ENCODE measurements around the gene WDR5B. TPM values are rescaled to one million over a fixed set of nuclear protein-coding genes. Genes with fewer than 3 reads are reported as not detected.
A peak's percentile ranks its signal among the peaks of the same experiment; 100 is the strongest.
"Not testable (repeated sequence)": the region's sequence is repeated elsewhere in the genome, so short reads cannot be mapped to it uniquely, and the experiment has no call there.

WDR5B gene
- total RNA-seq = 1 to 10 TPM; 2.3 to 3.1 TPM

DNA sequence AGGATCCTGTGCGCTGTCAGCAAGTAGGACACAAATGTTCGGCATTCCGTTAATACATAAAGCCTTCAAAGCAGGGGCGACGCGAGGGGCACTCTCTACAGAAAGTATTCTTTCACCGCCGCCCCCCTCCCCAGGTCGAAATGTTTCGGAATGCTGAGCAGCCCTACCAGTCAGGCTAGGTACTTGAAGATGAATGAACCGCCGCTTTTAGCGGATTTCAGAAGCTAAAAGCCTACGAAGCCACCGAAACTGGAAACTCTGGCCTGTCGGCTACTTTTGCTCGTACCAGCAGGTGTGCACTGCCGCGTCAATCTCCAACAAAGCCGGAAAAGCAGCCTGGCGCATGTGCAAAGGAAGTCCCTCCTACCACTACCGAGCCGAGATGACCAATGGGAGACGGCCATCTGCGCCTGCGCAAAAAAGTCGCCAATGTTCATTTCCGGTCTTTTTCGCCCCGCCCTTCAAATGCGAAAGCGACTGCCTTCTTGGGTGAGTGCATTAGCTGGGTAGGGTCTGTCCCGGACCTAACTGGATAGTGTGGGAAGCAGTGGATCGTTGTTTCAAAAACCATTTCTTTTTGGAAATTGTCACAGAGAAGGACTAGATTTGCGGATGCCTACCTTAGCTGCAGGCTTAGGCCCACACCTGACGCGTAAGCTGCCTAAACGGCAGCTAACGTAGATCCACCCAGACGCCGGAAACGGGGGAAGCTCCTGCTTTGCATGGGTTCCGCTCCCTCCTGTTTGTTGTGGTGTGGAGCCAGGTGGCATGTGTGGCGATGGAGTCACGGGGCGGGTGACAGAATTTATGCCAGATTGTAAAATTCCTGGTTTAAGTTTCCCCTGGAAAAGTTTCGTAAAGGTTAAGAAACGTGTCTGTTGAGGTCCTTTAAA lies at the start of gene WDR5B:
Gene WDR5B (minus strand): TSS at position 301 of the 893 bp plus-strand sequence. CDS start 534 bp downstream, outside the sequence.
- Mint-ChIP-seq H3K27ac (peak within 1 kb of the TSS; percentile 96 to 98), H3K9me3 (no peaks in the 10 kb centered on the region), H3K36me3 (peaks cover 25% of the 10 kb centered on the region in 2 donors)
- ATAC-seq (peak; percentile 91 to 93), DNase-seq (ENCODE audit: low spot score in 2 of 2) (peak; percentile 97 to 99)

DNA sequence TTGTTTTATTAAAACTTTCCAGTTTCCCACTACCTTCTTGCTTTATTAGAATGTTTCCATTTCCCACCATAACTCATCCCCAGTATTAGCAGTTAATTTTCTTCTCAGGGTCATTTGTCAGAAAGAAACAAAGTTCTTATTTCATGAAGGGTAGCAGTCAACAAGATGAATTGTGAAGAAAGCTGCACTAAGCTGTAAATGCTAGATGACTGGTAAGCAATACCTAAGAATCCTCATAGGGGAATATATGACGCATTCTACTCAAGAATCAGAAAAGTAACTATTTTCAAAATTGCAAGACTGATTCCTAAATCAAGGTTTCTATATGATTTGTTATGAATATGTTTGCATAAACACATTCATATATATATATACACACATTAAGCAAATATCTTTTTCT lies 48.8 kb upstream of the WDR5B start:
- Mint-ChIP-seq H3K27ac (peak overlapping the region in 1 of 2 donors; percentile 19), H3K9me3 (no peaks in the 10 kb centered on the region), H3K36me3 (peaks cover 6% of the 10 kb centered on the region in 2 donors)
- ATAC-seq (peak in 1 of 2 donors; percentile 59), DNase-seq (ENCODE audit: low spot score in 2 of 2) (no peak)

GRCh38 chr3:122462406-122462805 lies 46.5 kb upstream of the WDR5B start:
- peaks cover 5 to 6% of the 10 kb centered on the region in 2 donors for H3K36me3 Mint-ChIP-seq
- ATAC-seq (no peak), DNase-seq (ENCODE audit: low spot score in 2 of 2) (no peak)
- no peaks in the 10 kb centered on the region for H3K9me3 Mint-ChIP-seq
- peak overlapping the region in 1 of 2 donors; percentile 75 for H3K27ac Mint-ChIP-seq

DNA sequence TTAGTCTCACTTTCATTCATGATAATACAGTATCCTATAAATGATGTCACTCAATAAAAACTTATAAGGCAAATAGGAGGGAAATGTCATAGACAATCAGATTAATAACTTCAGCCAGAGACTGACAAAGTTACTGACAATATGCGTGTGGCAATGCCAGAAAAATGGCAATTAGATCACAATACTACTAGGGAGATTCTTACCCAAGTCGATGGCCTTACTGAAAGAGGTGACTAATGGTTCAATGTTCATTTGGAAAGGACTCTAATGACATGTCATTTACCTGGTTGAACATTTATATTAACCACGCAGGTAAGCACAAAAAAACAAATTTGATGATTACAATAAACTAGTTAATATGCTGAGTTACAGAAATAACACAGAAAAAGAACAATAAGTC lies 45.9 kb upstream of the WDR5B start:
- no peaks in the 10 kb centered on the region for H3K9me3 Mint-ChIP-seq
- no peak for ATAC-seq
- H3K27ac Mint-ChIP-seq = peak overlapping the region in 1 of 2 donors; percentile 75
- DNase-seq (ENCODE audit: low spot score in 2 of 2) = no peak
- peaks cover 0 to 6% of the 10 kb centered on the region in 2 donors for H3K36me3 Mint-ChIP-seq

DNA sequence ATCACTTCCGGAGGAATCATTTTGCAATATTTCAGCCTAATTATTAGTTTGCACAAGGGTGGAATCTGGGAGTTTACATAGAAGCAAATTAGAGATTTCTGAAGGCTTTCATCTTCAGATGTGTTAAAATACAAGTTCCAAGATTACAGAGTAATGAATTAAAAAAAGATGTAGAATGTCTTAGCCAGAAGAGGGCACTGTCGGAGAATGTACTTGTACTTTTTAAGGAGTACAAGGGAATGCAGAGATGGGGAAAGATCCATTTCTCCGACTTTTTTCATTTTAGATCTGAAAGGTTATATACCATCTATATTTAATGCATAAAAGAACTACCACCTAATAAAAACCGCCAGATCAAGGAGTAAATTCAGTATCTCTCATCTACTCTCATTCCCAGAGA lies 43.1 kb upstream of the WDR5B start:
- H3K9me3 Mint-ChIP-seq = no peaks in the 10 kb centered on the region
- ATAC-seq (no peak), DNase-seq (ENCODE audit: low spot score in 2 of 2) (no peak)
- H3K36me3 Mint-ChIP-seq = peaks cover 0 to 6% of the 10 kb centered on the region in 2 donors
- no peak overlapping the region for H3K27ac Mint-ChIP-seq

DNA sequence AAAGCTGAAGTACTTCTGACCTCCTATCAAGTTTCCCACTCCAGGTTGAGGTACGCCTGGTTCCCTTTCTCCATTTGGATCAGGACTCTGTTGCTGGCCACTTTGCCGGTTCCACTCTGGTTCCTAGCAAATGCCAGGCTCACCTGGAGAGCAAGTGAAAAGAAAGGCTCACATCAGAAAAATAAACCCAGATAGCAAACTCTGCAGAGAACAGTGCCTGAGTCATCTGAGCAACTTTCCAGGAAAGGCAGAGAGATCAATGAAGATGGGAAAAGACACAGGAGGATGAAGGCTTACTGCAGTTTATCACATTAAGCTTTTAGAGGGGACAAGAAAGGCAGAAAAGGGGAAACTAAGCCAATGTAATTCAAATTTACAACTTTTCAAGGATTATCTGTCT lies 41.8 kb upstream of the WDR5B start:
- no peak for ATAC-seq
- Mint-ChIP-seq H3K27ac (no peak overlapping the region), H3K9me3 (no peaks in the 10 kb centered on the region), H3K36me3 (peaks cover 0 to 6% of the 10 kb centered on the region in 2 donors)
- DNase-seq (ENCODE audit: low spot score in 2 of 2) = no peak

DNA sequence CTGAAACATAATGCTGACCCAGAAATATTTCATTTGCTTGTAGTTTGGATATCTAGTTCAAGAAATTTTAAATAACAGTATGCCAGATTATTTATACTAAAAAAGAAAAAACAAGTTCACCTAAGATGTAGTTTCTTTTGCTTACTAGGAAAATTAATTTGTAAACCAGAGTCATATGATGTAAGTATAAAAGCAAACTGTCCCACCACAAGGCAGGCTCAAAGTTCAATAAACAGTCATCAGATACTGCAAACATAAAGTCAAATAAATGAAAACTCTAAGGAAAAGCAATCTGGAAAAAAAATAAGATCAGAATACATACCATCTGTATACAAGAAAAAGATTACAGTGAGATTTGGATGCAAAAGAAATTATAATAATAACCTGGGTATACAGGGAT lies 40.2 kb upstream of the WDR5B start:
- DNase-seq (ENCODE audit: low spot score in 2 of 2) = no peak
- H3K36me3 Mint-ChIP-seq = no peaks in the 10 kb centered on the region
- no peak overlapping the region for H3K27ac Mint-ChIP-seq
- H3K9me3 Mint-ChIP-seq = no peaks in the 10 kb centered on the region
- no peak for ATAC-seq

- H3K27ac Mint-ChIP-seq = no peak overlapping the region
- ATAC-seq (no peak), DNase-seq (ENCODE audit: low spot score in 2 of 2) (no peak)
- H3K9me3 Mint-ChIP-seq = peaks cover 0 to 6% of the 10 kb centered on the region in 2 donors
- peaks cover 32 to 33% of the 10 kb centered on the region in 2 donors for H3K36me3 Mint-ChIP-seq
These were observed 35.5 kb upstream of the WDR5B start for GRCh38 chr3:122451371-122451770.

- Mint-ChIP-seq H3K9me3 (peaks cover 4 to 11% of the 10 kb centered on the region in 2 donors), H3K36me3 (peaks cover 58 to 61% of the 10 kb centered on the region in 2 donors)
- not testable (repeated sequence) for DNase-seq (ENCODE audit: low spot score in 2 of 2); ATAC-seq; H3K27ac Mint-ChIP-seq
These were observed 32.4 kb upstream of the WDR5B start for GRCh38 chr3:122448218-122448617.

- peaks cover 60 to 64% of the 10 kb centered on the region in 2 donors for H3K36me3 Mint-ChIP-seq
These were observed 28.6 kb upstream of the WDR5B start for GRCh38 chr3:122444491-122444887.

GRCh38 chr3:122443762-122444490 lies 28.1 kb upstream of the WDR5B start:
- Mint-ChIP-seq H3K27ac (peak overlapping the region in 1 of 2 donors; percentile 53), H3K36me3 (peaks cover 55 to 61% of the 10 kb centered on the region in 2 donors)
- not testable (repeated sequence) for DNase-seq (ENCODE audit: low spot score in 2 of 2); ATAC-seq; H3K9me3 Mint-ChIP-seq

More at GRCh38 chr3:122444491-122444887, 28.6 kb upstream of the WDR5B start:
- not testable (repeated sequence) for DNase-seq (ENCODE audit: low spot score in 2 of 2); ATAC-seq
- Mint-ChIP-seq H3K27ac (peak overlapping the region; percentile 53 to 79), H3K9me3 (peaks cover 4 to 11% of the 10 kb centered on the region in 2 donors)

- Mint-ChIP-seq H3K27ac (no peak overlapping the region), H3K9me3 (peaks cover 4 to 7% of the 10 kb centered on the region in 2 donors), H3K36me3 (peaks cover 50 to 59% of the 10 kb centered on the region in 2 donors)
- ATAC-seq = no peak
- DNase-seq (ENCODE audit: low spot score in 2 of 2) = no peak
These were observed 27.2 kb upstream of the WDR5B start for GRCh38 chr3:122443090-122443489.

GRCh38 chr3:122435950-122436349 lies 20.1 kb upstream of the WDR5B start:
- H3K27ac Mint-ChIP-seq = peak overlapping the region in 1 of 2 donors; percentile 32

GRCh38 chr3:122430371-122430770 lies 14.5 kb upstream of the WDR5B start:
- H3K9me3 Mint-ChIP-seq = no peaks in the 10 kb centered on the region
- ATAC-seq (no peak), DNase-seq (ENCODE audit: low spot score in 2 of 2) (no peak)
- H3K27ac Mint-ChIP-seq = no peak overlapping the region
- peaks cover 17 to 53% of the 10 kb centered on the region in 2 donors for H3K36me3 Mint-ChIP-seq

More at GRCh38 chr3:122435950-122436349, 20.1 kb upstream of the WDR5B start:
- no peak for DNase-seq (ENCODE audit: low spot score in 2 of 2)
- peaks cover 34 to 38% of the 10 kb centered on the region in 2 donors for H3K36me3 Mint-ChIP-seq
- no peak for ATAC-seq
- no peaks in the 10 kb centered on the region for H3K9me3 Mint-ChIP-seq

DNA sequence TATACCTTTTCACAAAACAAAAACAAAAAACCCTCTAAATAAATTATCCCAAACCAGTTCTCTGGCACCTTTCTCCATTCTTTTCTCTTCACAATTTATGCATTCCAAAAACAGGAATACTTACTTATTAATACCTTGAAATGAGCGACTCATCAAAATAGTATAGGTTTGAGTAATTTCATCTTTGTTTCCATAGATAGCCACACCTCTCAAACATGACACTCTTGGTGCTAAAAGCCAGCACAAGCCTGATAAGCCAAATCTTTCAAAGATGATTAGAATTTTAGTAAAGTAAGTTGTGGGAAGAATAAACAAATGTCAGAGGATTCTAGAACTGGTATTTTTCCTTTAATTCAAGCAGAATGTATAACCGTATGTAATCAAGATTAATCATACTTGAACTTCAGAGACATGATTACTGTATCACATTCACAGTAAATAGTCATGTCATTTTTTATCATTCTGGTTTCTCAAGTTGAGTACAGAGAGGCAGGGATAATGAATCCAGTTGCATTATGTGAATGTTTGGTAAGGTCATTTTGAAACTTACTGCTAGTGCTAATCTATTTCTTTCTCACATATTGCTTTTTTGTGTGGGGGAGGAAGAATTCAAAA lies 12.1 kb upstream of the WDR5B start:
- H3K27ac Mint-ChIP-seq = peak overlapping the region; percentile 31 to 96
- peak; percentile 74 to 95 for ATAC-seq
- H3K36me3 Mint-ChIP-seq = peaks cover 18 to 58% of the 10 kb centered on the region in 2 donors
- no peaks in the 10 kb centered on the region for H3K9me3 Mint-ChIP-seq
- DNase-seq (ENCODE audit: low spot score in 2 of 2) = no peak

- Mint-ChIP-seq H3K9me3 (no peaks in the 10 kb centered on the region), H3K36me3 (peaks cover 11 to 25% of the 10 kb centered on the region in 2 donors), H3K27ac (no peak overlapping the region)
- no peak for DNase-seq (ENCODE audit: low spot score in 2 of 2)
- no peak for ATAC-seq
These were observed 6.0 kb upstream of the WDR5B start for GRCh38 chr3:122421836-122422235.
